Stimulated activated naive CD4-positive, alpha-beta T cell treated with Interleukin-2 at 50 U/mL for 16 hours (primary cell): Measurements from ENCODE around the gene TRAPPC2L.

Experiments
- DNase-seq: peaks from one replicate; lab custom pipeline; 2025; lab: John Stamatoyannopoulos, UW

TRAPPC2L gene

GRCh38 chr16:88861359-88861758 lies 4.4 kb downstream of the TRAPPC2L start:
- DNase-seq, result no peak

- DNase-seq, result no peak
These were observed 6.0 kb downstream of the TRAPPC2L start for GRCh38 chr16:88862968-88863367.

GRCh38 chr16:88863426-88863825 lies 6.5 kb downstream of the TRAPPC2L start:
- DNase-seq, result no peak

GRCh38 chr16:88864099-88864498 lies 7.2 kb downstream of the TRAPPC2L start:
- no peak for DNase-seq

- DNase-seq, result no peak
These were observed 7.6 kb downstream of the TRAPPC2L start for GRCh38 chr16:88864521-88864920.

GRCh38 chr16:88865310-88865709 lies 8.4 kb downstream of the TRAPPC2L start:
- DNase-seq, result no peak

GRCh38 chr16:88865742-88866141 lies 8.8 kb downstream of the TRAPPC2L start:
- DNase-seq, result no peak

GRCh38 chr16:88866151-88866920 lies 9.4 kb downstream of the TRAPPC2L start, which contains the start of gene PABPN1L:
PABPN1L (minus strand) TSS chr16:88866660; CDS start chr16:88866606, 54 bp downstream.
- no peak for DNase-seq

- no peak for DNase-seq
These were observed 10.8 kb downstream of the TRAPPC2L start for GRCh38 chr16:88867581-88868246.

- DNase-seq, result no peak
These were observed 12.2 kb downstream of the TRAPPC2L start for GRCh38 chr16:88868974-88869672.

- DNase-seq, result no peak
These were observed 12.7 kb downstream of the TRAPPC2L start for GRCh38 chr16:88869673-88869980.

GRCh38 chr16:88870608-88871348 lies 13.9 kb downstream of the TRAPPC2L start:
- no peak for DNase-seq

GRCh38 chr16:88871349-88871702 lies 14.4 kb downstream of the TRAPPC2L start:
- DNase-seq, result no peak

- DNase-seq, result no peak
These were observed 14.9 kb downstream of the TRAPPC2L start for GRCh38 chr16:88871730-88872416.

GRCh38 chr16:88872650-88873331 lies 15.9 kb downstream of the TRAPPC2L start:
- no peak for DNase-seq

GRCh38 chr16:88874938-88875599 lies 18.1 kb downstream of the TRAPPC2L start:
- no peak for DNase-seq

GRCh38 chr16:88875703-88876234 lies 18.8 kb downstream of the TRAPPC2L start:
- no peak for DNase-seq

- no peak for DNase-seq
These were observed 20.1 kb downstream of the TRAPPC2L start for GRCh38 chr16:88876942-88877526.

GRCh38 chr16:88877564-88878289 lies 20.8 kb downstream of the TRAPPC2L start:
- no peak for DNase-seq
